Measurements from ENCODE around the gene MAMLD1.

Gene MAMLD1

DNA sequence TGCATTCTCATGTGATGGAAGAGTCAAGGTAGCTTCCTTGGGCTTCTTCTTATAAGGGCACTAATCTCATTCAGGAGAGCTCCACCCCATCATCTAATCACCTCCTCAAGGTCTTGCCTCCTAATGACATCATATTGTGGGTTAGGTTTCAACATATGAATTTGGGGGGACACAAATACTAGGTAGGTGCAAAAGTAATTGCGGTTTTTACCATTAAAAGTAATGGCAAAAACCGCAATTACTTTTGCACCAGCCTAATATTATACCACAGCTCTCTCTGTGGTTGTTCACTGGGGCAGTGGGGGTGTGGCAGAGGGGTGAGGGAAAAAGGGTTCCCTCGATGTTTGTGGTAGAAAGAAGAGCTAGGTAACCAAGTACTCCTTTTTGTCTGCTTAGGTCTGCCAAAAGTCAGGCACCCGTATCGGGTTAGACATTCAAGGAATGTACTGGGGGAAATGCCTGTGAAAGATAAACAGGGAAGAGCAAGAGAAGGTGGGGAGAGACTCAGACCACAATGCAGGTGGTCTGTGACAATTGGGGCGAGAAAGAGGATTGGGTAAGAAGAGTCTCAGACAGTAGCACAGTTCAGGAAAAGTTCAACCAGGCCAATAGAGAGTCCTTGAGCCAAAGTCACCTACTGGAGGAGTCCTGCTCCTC, 126.4 kb downstream of the MAMLD1 start:
- no peak for DNase-seq (ENCODE audit: low read depth in 1 of 2, low spot score in 1 of 2)

GRCh38 chrX:150495496-150495895, 132.4 kb downstream of the MAMLD1 start:
- no peak for DNase-seq (ENCODE audit: low read depth in 1 of 2, low spot score in 1 of 2)

DNA sequence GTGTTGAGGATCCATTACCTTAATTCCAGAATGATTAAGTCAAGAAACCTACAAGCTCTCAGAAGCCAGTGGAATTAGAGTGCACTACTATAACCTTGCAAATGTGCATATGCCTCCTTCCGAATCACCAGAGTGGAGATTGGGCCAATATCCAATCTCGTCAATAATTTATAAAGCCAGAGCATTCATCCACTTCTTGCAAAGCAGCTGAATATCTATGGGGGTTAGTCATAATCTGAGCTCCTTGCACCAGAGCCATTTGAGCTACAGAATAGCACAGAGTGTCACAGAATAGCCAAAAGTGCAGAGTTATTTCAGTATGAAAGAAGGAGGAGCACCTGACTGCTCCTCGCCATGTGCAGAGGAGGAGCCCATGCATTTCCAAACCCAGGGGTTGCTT, 136.1 kb downstream of the MAMLD1 start:
- DNase-seq (ENCODE audit: low read depth in 1 of 2, low spot score in 1 of 2), result no peak

DNA sequence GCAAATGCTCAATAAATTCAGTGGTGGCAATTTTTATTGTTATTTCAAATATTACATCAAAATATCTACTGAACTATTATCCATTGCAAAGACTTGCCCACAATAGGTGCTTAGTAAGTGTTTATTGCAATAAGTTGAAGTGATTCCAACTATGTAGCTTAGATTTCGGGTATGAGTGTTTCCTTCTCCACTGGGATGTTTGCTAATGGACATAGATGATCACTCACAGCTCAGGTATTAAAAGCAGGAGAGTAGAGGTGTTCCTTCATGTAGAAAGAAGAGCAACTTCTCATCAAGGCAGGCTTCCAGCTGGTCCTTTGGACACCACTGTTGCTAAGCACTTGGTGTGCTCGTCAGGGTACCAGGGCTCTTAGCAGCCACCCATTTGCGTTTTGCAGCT, 139.0 kb downstream of the MAMLD1 start:
- DNase-seq (ENCODE audit: low read depth in 1 of 2, low spot score in 1 of 2), result no peak

GRCh38 chrX:150502979-150503897, 140.1 kb downstream of the MAMLD1 start:
- no peak for DNase-seq (ENCODE audit: low read depth in 1 of 2, low spot score in 1 of 2)

DNA sequence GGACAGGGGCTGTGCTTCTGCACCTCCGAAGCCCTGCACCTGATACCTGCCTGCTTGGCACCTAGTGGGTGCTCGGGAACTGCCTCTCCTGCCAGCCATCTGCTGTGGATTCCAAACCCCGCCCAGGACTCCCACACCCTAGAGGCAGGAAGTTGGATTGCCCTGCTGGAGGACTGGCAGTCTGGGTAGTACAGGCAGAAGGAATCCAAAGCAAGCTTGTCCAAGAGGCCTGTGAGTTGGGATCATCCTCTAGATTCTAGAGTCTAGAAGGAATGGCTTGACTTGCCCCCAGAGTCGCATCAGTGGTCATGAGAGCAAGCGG, 140.7 kb downstream of the MAMLD1 start:
- DNase-seq (ENCODE audit: low read depth in 1 of 2, low spot score in 1 of 2), result no peak

- DNase-seq (ENCODE audit: low read depth in 1 of 2, low spot score in 1 of 2), result no peak
These were observed 141.5 kb downstream of the MAMLD1 start for GRCh38 chrX:150504397-150505182.

GRCh38 chrX:150506020-150506419, 142.9 kb downstream of the MAMLD1 start:
- DNase-seq (ENCODE audit: low read depth in 1 of 2, low spot score in 1 of 2), result no peak

- no peak for DNase-seq (ENCODE audit: low read depth in 1 of 2, low spot score in 1 of 2)
These were observed 143.4 kb downstream of the MAMLD1 start for GRCh38 chrX:150506486-150506885.

GRCh38 chrX:150507251-150507856, 144.2 kb downstream of the MAMLD1 start:
- DNase-seq (ENCODE audit: low read depth in 1 of 2, low spot score in 1 of 2), result no peak

DNA sequence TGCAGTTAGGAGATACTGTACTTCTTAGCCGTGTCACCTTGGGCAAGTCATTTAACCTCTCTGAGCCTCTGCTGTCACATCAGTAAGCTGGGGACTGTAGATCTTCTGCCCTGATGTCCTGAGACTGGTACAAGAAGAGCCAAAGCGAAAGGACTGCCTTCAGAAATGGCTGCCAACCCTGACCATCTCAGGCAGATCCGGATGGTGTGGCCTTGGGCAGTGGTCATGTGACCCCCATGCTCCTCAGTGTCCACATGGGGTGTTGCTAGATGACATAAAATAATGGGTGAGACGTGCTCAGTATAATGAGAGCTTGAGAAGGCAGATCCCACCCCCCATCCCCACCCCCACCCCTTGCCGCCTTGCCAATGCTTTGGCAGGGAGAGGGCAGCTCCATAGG, 144.9 kb downstream of the MAMLD1 start:
- no peak for DNase-seq (ENCODE audit: low read depth in 1 of 2, low spot score in 1 of 2)

DNA sequence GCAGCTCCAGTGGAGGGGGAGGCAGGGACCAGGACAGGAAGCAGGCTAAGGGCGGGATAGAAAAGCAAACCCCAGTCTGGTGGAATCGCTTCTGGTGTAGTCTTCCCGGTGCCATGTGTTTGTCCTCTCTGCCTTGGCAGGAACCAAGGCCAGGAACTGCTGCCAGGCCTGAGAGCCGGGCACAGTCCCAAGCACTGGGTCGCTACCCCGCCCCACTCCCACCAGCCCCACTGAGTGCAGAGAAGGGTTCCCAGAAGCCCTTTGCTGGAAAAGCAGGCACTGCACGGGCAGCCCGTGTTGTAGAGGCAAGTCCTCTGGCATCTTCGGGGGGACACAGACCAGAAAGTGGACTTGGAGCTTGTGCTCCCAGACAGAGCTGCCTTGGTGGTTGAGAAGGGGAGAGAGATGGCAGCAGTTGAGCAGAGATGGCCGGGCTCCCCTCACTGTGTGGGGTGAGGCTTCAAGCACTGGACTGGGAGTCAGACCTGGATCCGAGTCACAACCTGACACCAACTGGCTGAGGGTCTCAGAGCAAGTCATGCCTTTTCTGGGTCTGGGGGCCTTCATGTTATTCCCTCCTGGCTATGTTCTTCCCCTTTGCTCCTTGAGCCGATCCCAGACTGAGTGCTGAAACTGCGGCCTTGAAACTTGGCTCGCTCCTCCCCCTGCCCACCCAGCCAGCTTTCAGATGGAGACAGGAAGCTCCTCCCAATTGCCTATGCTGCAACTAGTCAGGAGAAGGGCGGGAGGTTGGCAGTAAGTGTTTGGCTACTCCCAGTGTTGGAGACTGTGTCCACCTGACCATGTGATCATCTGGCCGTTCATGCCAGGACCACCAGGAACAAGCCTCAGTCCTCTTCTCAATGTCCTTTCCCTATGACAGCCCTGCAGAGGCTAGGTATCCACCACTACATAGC, 145.6 kb downstream of the MAMLD1 start:
- DNase-seq (ENCODE audit: low read depth in 1 of 2, low spot score in 1 of 2), result no peak

DNA sequence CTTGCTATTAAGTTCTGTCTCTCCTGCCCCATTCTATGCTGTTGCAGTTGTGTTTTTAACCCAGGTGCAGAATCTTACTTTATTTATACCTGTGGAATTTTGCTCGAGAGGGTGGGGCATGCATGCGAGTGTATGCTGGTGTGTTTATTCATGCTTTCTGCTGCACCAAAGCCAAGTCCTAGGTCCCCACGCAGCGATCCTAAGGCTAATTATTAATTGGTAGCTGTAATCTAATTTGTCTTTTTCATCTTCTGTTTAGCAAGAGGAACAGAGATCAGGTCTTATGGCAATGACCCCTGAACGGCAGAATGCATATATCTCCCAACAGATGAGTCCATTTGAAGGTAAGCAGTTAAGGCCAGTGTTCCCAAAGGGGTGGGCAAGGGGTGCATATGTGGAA, 146.6 kb downstream of the MAMLD1 start:
- no peak for DNase-seq (ENCODE audit: low read depth in 1 of 2, low spot score in 1 of 2)

DNA sequence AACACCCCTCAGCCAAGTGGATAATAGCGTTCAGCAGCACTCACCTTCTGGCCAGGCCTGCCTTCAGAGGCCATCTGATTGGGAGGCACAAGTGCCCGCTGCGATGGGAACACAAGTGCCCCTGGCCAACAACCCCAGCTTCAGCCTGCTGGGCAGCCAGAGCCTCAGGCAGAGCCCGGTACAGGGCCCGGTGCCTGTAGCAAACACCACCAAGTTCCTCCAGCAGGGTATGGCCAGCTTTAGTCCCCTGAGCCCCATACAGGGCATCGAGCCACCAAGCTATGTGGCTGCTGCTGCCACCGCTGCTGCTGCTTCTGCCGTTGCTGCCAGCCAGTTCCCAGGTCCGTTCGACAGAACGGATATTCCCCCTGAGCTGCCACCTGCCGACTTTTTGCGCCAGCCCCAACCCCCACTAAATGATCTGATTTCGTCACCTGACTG, 149.4 kb downstream of the MAMLD1 start:
- no peak for DNase-seq (ENCODE audit: low read depth in 1 of 2, low spot score in 1 of 2)

DNA sequence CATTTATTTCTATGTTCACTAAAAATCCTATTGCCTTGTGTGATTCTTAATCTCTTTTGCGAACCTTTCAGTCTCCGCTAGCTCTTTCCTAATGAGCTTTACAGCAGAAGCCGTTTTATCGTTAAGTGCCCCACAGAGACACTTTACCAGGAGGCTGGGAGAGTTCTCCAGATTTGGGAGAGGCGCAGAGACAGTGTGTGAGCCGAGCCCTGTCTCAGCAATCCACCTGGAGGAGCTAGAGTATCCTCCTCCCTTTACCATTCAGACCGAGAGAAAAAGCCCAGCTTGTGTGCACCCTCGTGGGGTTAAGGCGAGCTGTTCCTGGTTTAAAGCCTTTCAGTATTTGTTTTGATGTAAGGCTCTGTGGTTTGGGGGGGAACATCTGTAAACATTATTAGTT, 150.4 kb downstream of the MAMLD1 start:
- DNase-seq (ENCODE audit: low read depth in 1 of 2, low spot score in 1 of 2), result no peak

DNA sequence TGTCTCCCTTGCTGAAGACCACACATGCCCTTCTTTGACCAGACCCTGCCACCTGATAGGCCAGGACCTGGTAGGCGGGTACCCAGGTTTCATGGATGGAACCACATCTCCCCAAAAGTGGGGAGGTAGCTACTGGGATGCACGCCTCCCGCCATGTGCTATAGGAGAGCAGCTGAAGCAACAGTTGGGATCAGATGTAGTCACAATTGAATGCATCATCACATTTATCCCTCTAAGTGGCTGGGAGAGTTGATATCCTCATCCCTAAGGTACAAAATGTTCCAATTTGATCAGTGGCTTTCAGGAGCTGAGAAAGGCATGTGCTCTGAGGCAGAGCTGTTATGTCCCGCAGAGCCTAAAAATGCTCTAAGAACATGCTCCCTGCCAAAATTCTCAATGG, 151.3 kb downstream of the MAMLD1 start:
- no peak for DNase-seq (ENCODE audit: low read depth in 1 of 2, low spot score in 1 of 2)

DNA sequence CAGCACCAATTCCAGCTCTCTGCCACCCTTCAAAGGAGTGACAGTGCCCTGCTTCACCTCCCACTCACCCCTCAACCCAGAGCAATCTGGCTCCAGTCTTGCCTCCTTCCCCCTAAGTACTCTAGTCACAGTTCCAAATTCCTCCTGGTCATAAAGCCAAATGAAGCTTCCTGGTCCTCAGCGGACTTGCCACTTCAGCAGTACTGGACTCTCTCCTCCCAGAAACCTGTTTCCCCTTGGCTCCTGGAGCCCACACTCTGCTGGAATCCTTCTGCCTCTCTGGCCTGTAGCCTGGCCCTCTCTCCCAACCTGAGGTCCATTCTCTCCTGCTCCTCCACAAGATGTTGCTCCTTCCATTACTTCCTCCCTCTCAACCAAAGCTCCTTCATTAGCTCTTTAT, 152.7 kb downstream of the MAMLD1 start:
- DNase-seq (ENCODE audit: low read depth in 1 of 2, low spot score in 1 of 2), result no peak

- DNase-seq (ENCODE audit: low read depth in 1 of 2, low spot score in 1 of 2), result no peak
These were observed 154.3 kb downstream of the MAMLD1 start for GRCh38 chrX:150517303-150517910.

- no peak for DNase-seq (ENCODE audit: low read depth in 1 of 2, low spot score in 1 of 2)
These were observed 159.4 kb downstream of the MAMLD1 start for GRCh38 chrX:150522494-150522893.
